Natural killer cell (primary cell): Measurements from ENCODE around the gene PHF5A. TPM values are rescaled to one million over a fixed set of nuclear protein-coding genes. Genes with fewer than 3 reads are reported as not detected.

ENCODE experiments used
- ATAC-seq, 3 donors: fragments of 150-1000 bp in 2 of 3; fragments of 200-7000 bp in 1 of 3; cut with Tn5 transposase; 1 replicate in 1 of 3; 2 replicates in 2 of 3; pipeline ENCODE4 v1.10.0; 2021; ENCODE audit warnings: mild to moderate bottlenecking in 2 of 3, moderate library complexity in 2 of 3
- DNase-seq, 2 donors: peaks; one replicate each; pipeline versions ENCODE4 v3.0.0 to v3.0.0-alpha.2; 2013 to 2021; ENCODE audit warnings: mixed read lengths in 1 of 2
- H3K27ac ChIP-seq: one replicate; pipeline ENCODE4 v1.5.1; 2013; ENCODE audit warnings: mild to moderate bottlenecking, low read length
- H3K27me3 ChIP-seq: one replicate; pipeline ENCODE4 v1.6.1; 2013; ENCODE audit warnings: low read length; ENCODE audit not compliant: control insufficient read depth, insufficient read depth
- H3K36me3 ChIP-seq: one replicate; pipeline ENCODE4 v1.6.1; 2013; ENCODE audit warnings: low read length; ENCODE audit not compliant: control insufficient read depth, insufficient read depth
- H3K4me1 ChIP-seq: one replicate; pipeline ENCODE4 v1.6.1; 2013; ENCODE audit warnings: low read length; ENCODE audit not compliant: control insufficient read depth, insufficient read depth
- H3K4me3 ChIP-seq: one replicate; pipeline ENCODE4 v1.5.1; 2013; ENCODE audit warnings: low read length
- H3K9me3 ChIP-seq: one replicate; pipeline ENCODE4 v1.6.1; 2013; ENCODE audit warnings: low read length; ENCODE audit not compliant: control insufficient read depth, insufficient read depth
- H3K27ac Mint-ChIP-seq, 2 donors: one replicate each; pipeline ENCODE4 v1.8.0; 2022; ENCODE audit warnings: mild to moderate bottlenecking in 2 of 2, mixed read lengths in 2 of 2, moderate library complexity in 1 of 2
- H3K27me3 Mint-ChIP-seq, 2 donors: one replicate each; pipeline ENCODE4 v1.8.0; 2022; ENCODE audit warnings: low read depth in 2 of 2, mixed read lengths in 2 of 2
- H3K36me3 Mint-ChIP-seq: one replicate; pipeline ENCODE4 v1.8.0; 2022; ENCODE audit warnings: mixed read lengths
- H3K4me1 Mint-ChIP-seq, 2 donors: one replicate each; pipeline ENCODE4 v1.8.0; 2022; ENCODE audit warnings: mixed read lengths in 2 of 2
- H3K4me3 Mint-ChIP-seq: one replicate; pipeline ENCODE4 v1.8.0; 2022; ENCODE audit warnings: mild to moderate bottlenecking, moderate library complexity, mixed read lengths
- H3K9me3 Mint-ChIP-seq, 2 donors: one replicate each; pipeline ENCODE4 v1.8.0; 2022; ENCODE audit warnings: mixed read lengths in 2 of 2
- CTCF ChIP-seq: fragments of 200-600 bp; IDR thresholded peaks from one replicate; pipeline ENCODE4 v1.8.0; 2022; ENCODE audit warnings: antibody characterized with exemption
- WGBS: methylation state at CpG from one replicate; pipeline ENCODE4 v1.1.7; 2013; ENCODE audit warnings: missing lambda C conversion rate; ENCODE audit not compliant: insufficient coverage; 5-methylcytosine and 5-hydroxymethylcytosine counted together
- intact Hi-C: fragments of 100-400 bp; cut with micrococcal nuclease; formaldehyde crosslinking; loops from one replicate; pipeline ENCODE4 v1.14.2; 2022
- total RNA-seq, 4 donors: library from RNA; stranded (reverse); fragments of 120-200 nt in 1 of 4; gene quantifications; one replicate each; pipeline versions ENCODE4 v1.2.3 to v1.2.4, GENCODE V29; 2013 to 2022

Gene PHF5A
- total RNA-seq, 3 donors from 2014 or later (not counting 1 experiment from before 2014, with no cell fraction given), result 31.8 to 41.8 (median 37.6) TPM

GRCh38 chr22:41487037-41487935 lies 18.8 kb upstream of the PHF5A start:
- H3K4me3 ChIP-seq, result no peak overlapping the region
- intact Hi-C loops, result no loop called here
- H3K9me3 Mint-ChIP-seq, result no peaks in the 10 kb centered on the region
- H3K9me3 ChIP-seq, result no peaks in the 10 kb centered on the region
- H3K4me3 Mint-ChIP-seq, result no peak overlapping the region
- no peak overlapping the region for H3K27ac ChIP-seq
- H3K36me3 Mint-ChIP-seq, result no peaks in the 10 kb centered on the region
- no peaks in the 10 kb centered on the region for H3K36me3 ChIP-seq
- peaks cover 5% of the 10 kb centered on the region for H3K4me1 ChIP-seq
- no peaks in the 10 kb centered on the region for H3K27me3 Mint-ChIP-seq
- no peak for DNase-seq
- H3K27me3 ChIP-seq, result no peaks in the 10 kb centered on the region
- peaks cover 20 to 61% of the 10 kb centered on the region in 2 donors for H3K4me1 Mint-ChIP-seq
- ATAC-seq, result no peak
- H3K27ac Mint-ChIP-seq, result no peak overlapping the region
- TF ChIP-seq CTCF, result no peak
- 90% methylated on average over 7 of the region's 8 CpGs for whole genome bisulfite sequencing

GRCh38 chr22:41485033-41485432 lies 16.5 kb upstream of the PHF5A start:
- H3K27me3 ChIP-seq, result no peaks in the 10 kb centered on the region
- WGBS, result 89% methylated on average over 7 of the region's 7 CpGs
- H3K4me3 ChIP-seq, result no peak overlapping the region
- peaks cover 10% of the 10 kb centered on the region for H3K4me1 ChIP-seq
- Mint-ChIP-seq H3K27me3 (no peaks in the 10 kb centered on the region), H3K4me1 (peaks cover 21 to 50% of the 10 kb centered on the region in 2 donors), H3K4me3 (no peak overlapping the region), H3K9me3 (no peaks in the 10 kb centered on the region), H3K27ac (no peak overlapping the region), H3K36me3 (no peaks in the 10 kb centered on the region)
- no peak for TF ChIP-seq CTCF
- no peak for DNase-seq
- no peak overlapping the region for H3K27ac ChIP-seq
- no peak for ATAC-seq
- H3K36me3 ChIP-seq, result no peaks in the 10 kb centered on the region
- H3K9me3 ChIP-seq, result no peaks in the 10 kb centered on the region
- intact Hi-C loops, result no loop called here

- peaks cover 18% of the 10 kb centered on the region for H3K4me1 ChIP-seq
- Mint-ChIP-seq H3K9me3 (no peaks in the 10 kb centered on the region), H3K27me3 (no peaks in the 10 kb centered on the region), H3K36me3 (no peaks in the 10 kb centered on the region), H3K27ac (no peak overlapping the region), H3K4me3 (no peak overlapping the region), H3K4me1 (peaks cover 15 to 36% of the 10 kb centered on the region in 2 donors)
- no peak for TF ChIP-seq CTCF
- H3K9me3 ChIP-seq, result no peaks in the 10 kb centered on the region
- H3K36me3 ChIP-seq, result peaks cover 2% of the 10 kb centered on the region
- ATAC-seq, result no peak
- peak overlapping the region; percentile 26 for H3K27ac ChIP-seq
- H3K27me3 ChIP-seq, result no peaks in the 10 kb centered on the region
- no peak overlapping the region for H3K4me3 ChIP-seq
- no peak for DNase-seq
- intact Hi-C loops, result no loop called here
- 37% methylated on average over 2 of the region's 2 CpGs for WGBS
Measured at GRCh38 chr22:41482319-41482935, 13.9 kb upstream of the PHF5A start.
